Activated CD4-positive, alpha-beta T cell treated with anti-CD3 and anti-CD28 coated beads, Interleukin-2, Interleukin-4, amounts not matched to agents 100 ng/mL and 50 ng/mL, durations not matched to agents 16 hours and 8 hours (primary cell): ENCODE results near the gene RNF144B.
A peak's percentile ranks its signal among the peaks of the same experiment; 100 is the strongest.
"Not testable (repeated sequence)": the region's sequence is repeated elsewhere in the genome, so short reads cannot be mapped to it uniquely, and the experiment has no call there.

ENCODE experiments used
- DNase-seq: peaks from one replicate; pipeline ENCODE4 v3.0.0-alpha.2; 2020; ENCODE audit warnings: low spot score

The RNF144B gene

GRCh38 chr6:18445228-18445627, 58.1 kb downstream of the RNF144B start:
- DNase-seq, result no peak

- no peak for DNase-seq
Observed at GRCh38 chr6:18446771-18447170, 59.6 kb downstream of the RNF144B start.

- DNase-seq, result no peak
Observed at GRCh38 chr6:18447552-18447951, 60.4 kb downstream of the RNF144B start.

GRCh38 chr6:18451756-18452155, 64.6 kb downstream of the RNF144B start:
- no peak for DNase-seq

- DNase-seq, result no peak
Observed at GRCh38 chr6:18454446-18454845, 67.3 kb downstream of the RNF144B start.

- DNase-seq, result no peak
Observed at GRCh38 chr6:18457065-18457737, 70.1 kb downstream of the RNF144B start.

GRCh38 chr6:18458086-18458485, 70.9 kb downstream of the RNF144B start:
- DNase-seq, result not testable (repeated sequence)

- DNase-seq, result no peak
Observed at GRCh38 chr6:18463429-18463828, 76.3 kb downstream of the RNF144B start.

GRCh38 chr6:18464176-18464575, 77.0 kb downstream of the RNF144B start:
- no peak for DNase-seq

GRCh38 chr6:18465410-18466154, 78.4 kb downstream of the RNF144B start:
- DNase-seq, result no peak

GRCh38 chr6:18467741-18468502, 80.8 kb downstream of the RNF144B start:
- no peak for DNase-seq

- no peak for DNase-seq
Observed at GRCh38 chr6:18468503-18468843, 81.3 kb downstream of the RNF144B start.

- DNase-seq, result no peak
Observed at GRCh38 chr6:18469536-18469935, 82.4 kb downstream of the RNF144B start.

GRCh38 chr6:18471232-18471964, 84.2 kb downstream of the RNF144B start:
- no peak for DNase-seq

- no peak for DNase-seq
Observed at GRCh38 chr6:18472941-18473340, 85.8 kb downstream of the RNF144B start.

- no peak for DNase-seq
Observed at GRCh38 chr6:18473755-18474154, 86.6 kb downstream of the RNF144B start.

- no peak for DNase-seq
Observed at GRCh38 chr6:18477301-18477941, 90.3 kb downstream of the RNF144B start.

- DNase-seq, result no peak
Observed at GRCh38 chr6:18478610-18479009, 91.5 kb downstream of the RNF144B start.

GRCh38 chr6:18481870-18482269, 94.7 kb downstream of the RNF144B start:
- DNase-seq, result no peak

GRCh38 chr6:18485660-18486435, 98.7 kb downstream of the RNF144B start:
- DNase-seq, result peak; percentile 46

GRCh38 chr6:18488004-18488403, 100.9 kb downstream of the RNF144B start:
- no peak for DNase-seq
